GM21576 (cell line): Measurements from ENCODE around the gene GALNT9.
"Not testable (repeated sequence)": the region's sequence is repeated elsewhere in the genome, so short reads cannot be mapped to it uniquely, and the experiment has no call there.

Experiments used
- ATAC-seq: cut with Tn5 transposase; IDR thresholded peaks from one replicate; pipeline ENCODE4 v1.9.1; 2021; ENCODE audit warnings: mild to moderate bottlenecking, moderate library complexity; ENCODE audit not compliant: unreplicated experiment

GALNT9 gene

GRCh38 chr12:132329036-132329719 lies at the start of gene GALNT9:
GALNT9 (minus strand) TSS chr12:132329589; CDS start chr12:132329203, 386 bp downstream.
- ATAC-seq = no peak

- ATAC-seq = not testable (repeated sequence)
Observed at GRCh38 chr12:132379057-132379456, 49.7 kb upstream of the GALNT9 start.

GRCh38 chr12:132377147-132377546 lies 47.8 kb upstream of the GALNT9 start:
- no peak for ATAC-seq

- no peak for ATAC-seq
Observed at GRCh38 chr12:132376464-132376830, 47.1 kb upstream of the GALNT9 start.

GRCh38 chr12:132375747-132376463 lies 46.5 kb upstream of the GALNT9 start:
- no peak for ATAC-seq

GRCh38 chr12:132374612-132375445 lies 45.4 kb upstream of the GALNT9 start:
- no peak for ATAC-seq

GRCh38 chr12:132373901-132374611 lies 44.7 kb upstream of the GALNT9 start:
- ATAC-seq = no peak

GRCh38 chr12:132367852-132368251 lies 38.5 kb upstream of the GALNT9 start:
- no peak for ATAC-seq

GRCh38 chr12:132367071-132367851 lies 37.9 kb upstream of the GALNT9 start:
- ATAC-seq = no peak

- ATAC-seq = no peak
Observed at GRCh38 chr12:132366341-132366861, 37.0 kb upstream of the GALNT9 start.

GRCh38 chr12:132365226-132365625 lies 35.8 kb upstream of the GALNT9 start:
- ATAC-seq = no peak

GRCh38 chr12:132364348-132364902 lies 35.0 kb upstream of the GALNT9 start:
- ATAC-seq = no peak

- no peak for ATAC-seq
Observed at GRCh38 chr12:132363661-132364347, 34.4 kb upstream of the GALNT9 start.

- no peak for ATAC-seq
Observed at GRCh38 chr12:132362996-132363660, 33.7 kb upstream of the GALNT9 start.

GRCh38 chr12:132360906-132361777 lies 31.8 kb upstream of the GALNT9 start:
- no peak for ATAC-seq

- ATAC-seq = no peak
Observed at GRCh38 chr12:132360410-132360809, 31.0 kb upstream of the GALNT9 start.

GRCh38 chr12:132359971-132360370 lies 30.6 kb upstream of the GALNT9 start:
- ATAC-seq = no peak

- ATAC-seq = no peak
Observed at GRCh38 chr12:132359551-132359950, 30.2 kb upstream of the GALNT9 start.
